CD4-positive, alpha-beta T cell (primary cell): ENCODE data around the gene SPATA6. TPM values are rescaled to one million over a fixed set of nuclear protein-coding genes. Genes with fewer than 3 reads are reported as not detected.

Experiments used
- ATAC-seq: fragments of 200-7000 bp; cut with Tn5 transposase; one replicate; pipeline ENCODE4 v1.10.0; 2022; ENCODE audit warnings: mild to moderate bottlenecking; ENCODE audit not compliant: poor library complexity
- CTCF ChIA-PET: fragments of 350-600 bp; sonication (Branson Sonifier 250); formaldehyde crosslinking; loops from one replicate; lab custom pipeline; 2021; ENCODE audit warnings: antibody characterized with exemption, inconsistent platforms; lab: Charles Lee
- POLR2A ChIA-PET: fragments of 350-600 bp; sonication (Branson Sonifier 250); formaldehyde crosslinking; loops from one replicate; lab custom pipeline; 2021; ENCODE audit warnings: antibody characterized with exemption, inconsistent platforms; lab: Charles Lee
- DNase-seq, 14 experiments: peaks; one replicate each; pipeline ENCODE4 v3.0.0-alpha.2; 2013 to 2020; ENCODE audit warnings: mixed read lengths in 2 of 14
- H3K27ac ChIP-seq, 2 donors: one replicate each; pipeline versions ENCODE4 v1.5.1 to v1.7.0; 2013; ENCODE audit warnings: low read length in 2 of 2, low read depth in 1 of 2, mild to moderate bottlenecking in 1 of 2
- H3K27me3 ChIP-seq, 2 experiments: 1 replicate in 1 of 2; 2 replicates in 1 of 2; pipeline versions ENCODE4 v1.6.1 to v1.7.0; 2013; ENCODE audit warnings: low read length in 2 of 2, control low read depth in 1 of 2, mild to moderate bottlenecking in 1 of 2, moderate library complexity in 1 of 2; ENCODE audit not compliant: insufficient read depth in 2 of 2, control insufficient read depth in 1 of 2
- H3K36me3 ChIP-seq: one replicate; pipeline ENCODE4 v1.6.1; 2013; ENCODE audit warnings: low read length, control low read depth; ENCODE audit not compliant: insufficient read depth
- H3K4me1 ChIP-seq: one replicate; pipeline ENCODE4 v1.6.1; 2013; ENCODE audit warnings: low read length, control low read depth; ENCODE audit not compliant: insufficient read depth
- H3K4me3 ChIP-seq: one replicate; pipeline ENCODE4 v1.5.1; 2013; ENCODE audit warnings: mild to moderate bottlenecking, low read length, moderate library complexity
- H3K9me3 ChIP-seq, 2 experiments: 1 replicate in 1 of 2; 2 replicates in 1 of 2; pipeline versions ENCODE4 v1.6.1 to v1.7.0; 2013; ENCODE audit warnings: low read length in 2 of 2, mild to moderate bottlenecking in 2 of 2, control low read depth in 1 of 2, moderate library complexity in 1 of 2; ENCODE audit not compliant: control insufficient read depth in 1 of 2, insufficient read depth in 1 of 2
- H3K27ac Mint-ChIP-seq: one replicate; pipeline ENCODE4 v1.8.0; 2020; ENCODE audit warnings: mixed read lengths
- H3K27me3 Mint-ChIP-seq: one replicate; pipeline ENCODE4 v1.8.0; 2021; ENCODE audit warnings: mixed read lengths
- H3K36me3 Mint-ChIP-seq: one replicate; pipeline ENCODE4 v1.8.0; 2021; ENCODE audit warnings: low read depth, mixed read lengths
- H3K4me1 Mint-ChIP-seq: one replicate; pipeline ENCODE4 v1.8.0; 2021; ENCODE audit warnings: low read depth, mixed read lengths
- H3K4me3 Mint-ChIP-seq: one replicate; pipeline ENCODE4 v1.8.0; 2020; ENCODE audit warnings: mild to moderate bottlenecking, mixed read lengths
- H3K9me3 Mint-ChIP-seq: one replicate; pipeline ENCODE4 v1.8.0; 2020; ENCODE audit warnings: mixed read lengths
- intact Hi-C, 2 experiments: fragments of 100-400 bp; cut with DNase I in 1 of 2; cut with micrococcal nuclease in 1 of 2; formaldehyde crosslinking; loops; one replicate each; pipeline versions ENCODE4 v1.15.1 to v1.9.0; 2023 to 2025; cut with DNase I, micrococcal nuclease
- total RNA-seq, 174 experiments: library from RNA in 2 of 174; stranded (reverse) in 2 of 174; gene quantifications; one replicate each; pipeline ENCODE4 v1.2.3 and lab custom pipeline; 2021 to 2026
- TF ChIP-seq, protein P1 (sequence below): fragments of 200-600 bp; IDR thresholded peaks from one replicate; pipeline ENCODE4 v1.8.0; 2022; ENCODE audit warnings: antibody characterized with exemption, mild to moderate bottlenecking

SPATA6 gene
- total RNA-seq, 2 experiments from 2014 or later: 3.2 to 4.1 TPM

DNA sequence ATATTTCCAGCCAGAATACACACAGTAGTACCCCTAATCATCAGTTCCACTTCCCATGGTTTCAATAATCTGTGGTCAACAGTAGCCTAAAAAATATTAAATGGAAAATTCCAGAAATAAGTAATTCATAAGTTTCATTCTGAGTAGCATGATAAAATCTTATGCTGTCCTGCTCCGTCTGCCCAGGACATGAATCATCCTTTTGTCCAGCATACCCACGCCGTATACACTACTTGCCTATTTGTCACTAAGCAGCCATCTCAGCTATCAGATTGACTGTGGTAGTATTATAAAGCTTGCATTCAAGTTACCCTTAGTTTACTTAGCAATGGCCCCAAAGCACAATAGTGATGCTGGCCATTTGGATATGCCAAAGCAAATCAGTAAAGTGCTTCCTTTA, 130.8 kb downstream of the SPATA6 start:
- intact Hi-C loops: no loop called here
- Mint-ChIP-seq H3K27me3 (no peaks in the 10 kb centered on the region), H3K4me3 (no peak overlapping the region), H3K27ac (no peak overlapping the region), H3K9me3 (peaks cover 7% of the 10 kb centered on the region), H3K4me1 (no peaks in the 10 kb centered on the region), H3K36me3 (peaks cover 3% of the 10 kb centered on the region)
- TF ChIP-seq, protein P1, sequence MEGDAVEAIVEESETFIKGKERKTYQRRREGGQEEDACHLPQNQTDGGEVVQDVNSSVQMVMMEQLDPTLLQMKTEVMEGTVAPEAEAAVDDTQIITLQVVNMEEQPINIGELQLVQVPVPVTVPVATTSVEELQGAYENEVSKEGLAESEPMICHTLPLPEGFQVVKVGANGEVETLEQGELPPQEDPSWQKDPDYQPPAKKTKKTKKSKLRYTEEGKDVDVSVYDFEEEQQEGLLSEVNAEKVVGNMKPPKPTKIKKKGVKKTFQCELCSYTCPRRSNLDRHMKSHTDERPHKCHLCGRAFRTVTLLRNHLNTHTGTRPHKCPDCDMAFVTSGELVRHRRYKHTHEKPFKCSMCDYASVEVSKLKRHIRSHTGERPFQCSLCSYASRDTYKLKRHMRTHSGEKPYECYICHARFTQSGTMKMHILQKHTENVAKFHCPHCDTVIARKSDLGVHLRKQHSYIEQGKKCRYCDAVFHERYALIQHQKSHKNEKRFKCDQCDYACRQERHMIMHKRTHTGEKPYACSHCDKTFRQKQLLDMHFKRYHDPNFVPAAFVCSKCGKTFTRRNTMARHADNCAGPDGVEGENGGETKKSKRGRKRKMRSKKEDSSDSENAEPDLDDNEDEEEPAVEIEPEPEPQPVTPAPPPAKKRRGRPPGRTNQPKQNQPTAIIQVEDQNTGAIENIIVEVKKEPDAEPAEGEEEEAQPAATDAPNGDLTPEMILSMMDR: no peak
- no peak for DNase-seq
- ChIA-PET POLR2A (no interaction called here), CTCF (no interaction called here)
- no peak overlapping the region for H3K4me3 ChIP-seq
- no peaks in the 10 kb centered on the region for H3K36me3 ChIP-seq
- no peaks in the 10 kb centered on the region for H3K4me1 ChIP-seq
- H3K27me3 ChIP-seq: no peaks in the 10 kb centered on the region
- no peak overlapping the region for H3K27ac ChIP-seq
- H3K9me3 ChIP-seq: peaks cover 0 to 7% of the 10 kb centered on the region in 2 experiments
- ATAC-seq: no peak

DNA sequence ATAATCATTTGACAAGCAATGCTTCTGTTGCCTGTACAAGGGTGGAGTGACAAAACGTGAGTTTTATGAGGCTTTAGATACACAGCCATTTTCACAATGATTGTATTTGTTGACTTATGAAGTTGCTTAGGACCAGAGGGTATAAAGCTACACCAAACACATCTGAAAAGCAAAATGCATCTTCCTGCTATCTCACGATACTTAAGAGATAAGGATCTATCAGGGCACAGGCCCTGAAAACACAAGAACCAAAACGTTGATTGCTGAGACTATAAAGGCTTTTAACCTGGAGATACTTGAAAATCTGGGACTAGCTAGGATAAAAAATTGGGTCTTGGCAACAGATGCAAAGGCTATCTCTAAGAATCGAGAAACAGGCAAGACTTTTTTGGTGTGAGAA, 133.7 kb downstream of the SPATA6 start:
- no peaks in the 10 kb centered on the region for H3K4me1 Mint-ChIP-seq
- no peak overlapping the region for H3K27ac Mint-ChIP-seq
- Histone ChIP-seq H3K27ac (no peak overlapping the region), H3K9me3 (no peaks in the 10 kb centered on the region), H3K27me3 (no peaks in the 10 kb centered on the region), H3K4me1 (no peaks in the 10 kb centered on the region), H3K4me3 (no peak overlapping the region), H3K36me3 (no peaks in the 10 kb centered on the region)
- no peak for ATAC-seq
- H3K4me3 Mint-ChIP-seq: no peak overlapping the region
- DNase-seq: no peak
- H3K27me3 Mint-ChIP-seq: no peaks in the 10 kb centered on the region
- peaks cover 24% of the 10 kb centered on the region for H3K36me3 Mint-ChIP-seq
- peaks cover 12% of the 10 kb centered on the region for H3K9me3 Mint-ChIP-seq
- ChIA-PET POLR2A (no interaction called here), CTCF (no interaction called here)
- intact Hi-C loops: no loop called here
- TF ChIP-seq, protein P1: no peak

DNA sequence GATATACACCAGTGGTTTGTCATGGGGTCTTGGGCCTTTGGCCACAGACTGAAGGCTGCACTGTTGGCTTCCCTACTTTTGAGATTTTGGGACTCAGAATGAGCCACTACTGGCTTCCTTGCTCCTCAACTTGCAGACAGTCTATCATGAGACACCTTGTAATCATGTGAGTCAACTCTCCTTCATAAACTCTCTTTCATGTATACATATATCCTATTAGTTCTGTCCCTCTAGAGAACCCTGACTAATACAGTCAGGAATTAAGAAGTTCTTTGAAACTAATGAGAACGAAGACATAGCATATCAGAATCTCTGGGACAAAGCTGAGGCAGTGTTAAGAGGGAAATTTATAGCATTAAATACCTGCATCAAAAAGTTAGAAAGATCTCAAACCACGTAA, 138.7 kb downstream of the SPATA6 start:
- no peak overlapping the region for H3K27ac ChIP-seq
- no peak for ATAC-seq
- CTCF ChIA-PET: no interaction called here

More for the DNA sequence above, 138.7 kb downstream of the SPATA6 start:
- Mint-ChIP-seq H3K27me3 (no peaks in the 10 kb centered on the region), H3K4me3 (no peak overlapping the region), H3K27ac (no peak overlapping the region), H3K36me3 (peaks cover 48% of the 10 kb centered on the region), H3K4me1 (no peaks in the 10 kb centered on the region), H3K9me3 (peaks cover 30% of the 10 kb centered on the region)
- intact Hi-C loops: no loop called here
- POLR2A ChIA-PET: no interaction called here
- no peak overlapping the region for H3K4me3 ChIP-seq
- TF ChIP-seq, protein P1: no peak
- peaks cover 12 to 17% of the 10 kb centered on the region in 2 experiments for H3K9me3 ChIP-seq
- H3K36me3 ChIP-seq: no peaks in the 10 kb centered on the region
- H3K27me3 ChIP-seq: no peaks in the 10 kb centered on the region
- DNase-seq: no peak
- no peaks in the 10 kb centered on the region for H3K4me1 ChIP-seq
